ENCODE data around the gene AOX1. TPM values are rescaled to one million over a fixed set of nuclear protein-coding genes. Genes with fewer than 3 reads are reported as not detected.

Gene AOX1
- polyA plus RNA-seq, 2 of the 4 experiments (the other 2 are of a cell fraction): 3.6 to 5.4 TPM

DNA sequence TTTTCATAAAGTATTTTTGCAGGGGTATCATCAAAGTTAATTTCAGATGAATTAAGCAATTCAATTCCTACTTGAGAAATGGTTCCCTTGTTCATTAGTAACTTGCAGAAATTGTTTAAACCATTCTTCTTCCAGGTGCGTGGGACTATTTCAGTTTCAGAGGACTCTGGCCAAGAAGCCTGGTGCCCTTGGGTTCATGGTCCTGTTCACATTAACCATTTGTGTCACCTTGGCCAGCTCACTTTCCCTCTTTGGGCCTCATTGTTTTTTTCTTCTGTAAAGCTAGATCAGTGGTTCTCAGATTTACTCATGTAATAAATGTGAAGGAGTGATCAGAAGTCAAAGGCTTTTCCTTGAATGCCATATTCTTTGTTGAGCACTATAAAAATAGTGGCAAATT, 113.5 kb downstream of the AOX1 start:
- Histone ChIP-seq H3K9me3 (no peaks in the 10 kb centered on the region), H3K4me3 (no peak overlapping the region), H3K27ac (no peak overlapping the region), H3K4me2 (no peak overlapping the region), H3K4me1 (peaks cover 6% of the 10 kb centered on the region)
- no peak for ATAC-seq
- ChIA-PET CTCF (interaction anchor here (0.6 to 1.8 kb wide), 6 partner anchors 12 to 725 kb away, joined by 3 to 6 read pairs (median 4); partner anchors contain the start of gene KCTD18), POLR2A (interaction anchor here (0.6 kb wide), 1 partner anchor 1231 kb away, joined by 6 read pairs; no protein-coding TSS in a partner anchor)
- TF ChIP-seq JUNB (IDR thresholded peaks at IDR 0.05) (no peak), FOXS1 (CRISPR knock-in tag; IDR thresholded peaks at IDR 0.05) (no peak), KDM1A (IDR thresholded peaks at IDR 0.05; ENCODE audit: low read depth) (no peak), CHD2 (IDR thresholded peaks at IDR 0.05; ENCODE audit: low read length, partially characterized antibody) (no peak), ZC3H11A (IDR thresholded peaks at IDR 0.05) (no peak), HDAC2 (IDR thresholded peaks at IDR 0.05) (no peak), NPAS2 (CRISPR knock-in tag; IDR thresholded peaks at IDR 0.05; ENCODE audit: borderline replicate concordance) (no peak), HMGXB4 (CRISPR knock-in tag; IDR thresholded peaks at IDR 0.05; ENCODE audit: borderline replicate concordance) (no peak), TP53 (CRISPR knock-in tag; IDR thresholded peaks at IDR 0.05) (no peak), FOSL2 (IDR thresholded peaks at IDR 0.05) (no peak), FOSL2 (CRISPR knock-in tag; IDR thresholded peaks at IDR 0.05) (no peak), POLR2AphosphoS2 (conservative IDR thresholded peaks at IDR 0.05; ENCODE audit: low read length) (no peak), RCOR1 (IDR thresholded peaks at IDR 0.05; ENCODE audit: low read depth, low read length) (no peak), ELK1 (IDR thresholded peaks at IDR 0.05; ENCODE audit: low read depth, low read length) (no peak), RARB (CRISPR knock-in tag; IDR thresholded peaks at IDR 0.05) (no peak), HES2 (IDR thresholded peaks at IDR 0.05) (no peak), ESRRA (IDR thresholded peaks at IDR 0.05; ENCODE audit: borderline replicate concordance, low read length) (no peak), GATA3 (IDR thresholded peaks at IDR 0.05; ENCODE audit: borderline replicate concordance) (no peak)
- TF ChIP-seq, protein P1, sequence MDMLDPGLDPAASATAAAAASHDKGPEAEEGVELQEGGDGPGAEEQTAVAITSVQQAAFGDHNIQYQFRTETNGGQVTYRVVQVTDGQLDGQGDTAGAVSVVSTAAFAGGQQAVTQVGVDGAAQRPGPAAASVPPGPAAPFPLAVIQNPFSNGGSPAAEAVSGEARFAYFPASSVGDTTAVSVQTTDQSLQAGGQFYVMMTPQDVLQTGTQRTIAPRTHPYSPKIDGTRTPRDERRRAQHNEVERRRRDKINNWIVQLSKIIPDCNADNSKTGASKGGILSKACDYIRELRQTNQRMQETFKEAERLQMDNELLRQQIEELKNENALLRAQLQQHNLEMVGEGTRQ (IDR thresholded peaks at IDR 0.05): no peak
- WGBS (ENCODE audit: missing lambda C conversion rate): 6% methylated on average over 1 of the region's 1 CpG
- no peak for FAIRE-seq
- no peak for DNase-seq (ENCODE audit: low read depth in 1 of 2, low spot score in 1 of 2)

GRCh38 chr2:200700856-200701255, 115.0 kb downstream of the AOX1 start:
- ChIA-PET CTCF (interaction anchor here (0.6 to 6.6 kb wide), 5 partner anchors 13 to 727 kb away, joined by 3 to 85 read pairs (median 4); no protein-coding TSS in a partner anchor), POLR2A (no interaction called here)
- FAIRE-seq (no peak), DNase-seq (ENCODE audit: low read depth in 1 of 2, low spot score in 1 of 2) (no peak), ATAC-seq (no peak)
- WGBS (ENCODE audit: missing lambda C conversion rate): 83% methylated on average over 2 of the region's 2 CpGs
- no peak overlapping the region for H3K4me3 ChIP-seq
- H3K4me2 ChIP-seq: no peak overlapping the region
- peaks cover 6% of the 10 kb centered on the region for H3K4me1 ChIP-seq
- TF ChIP-seq HDAC2 (IDR thresholded peaks at IDR 0.05) (no peak), CBX2 (IDR thresholded peaks at IDR 0.05; ENCODE audit: borderline replicate concordance, low read depth) (no peak), SREBF2 (IDR thresholded peaks at IDR 0.05) (no peak), ZFP36 (IDR thresholded peaks at IDR 0.05; ENCODE audit: borderline replicate concordance, partially characterized antibody) (no peak), MAX (IDR thresholded peaks at IDR 0.05) (no peak), RAD21 (conservative IDR thresholded peaks at IDR 0.05 in 1 of 2, IDR thresholded peaks at IDR 0.05 in 1 of 2) (no peak), JUN (IDR thresholded peaks at IDR 0.05) (no peak), CEBPB (IDR thresholded peaks at IDR 0.05) (no peak), CTCF (IDR thresholded peaks at IDR 0.05) (no peak), MAFK (IDR thresholded peaks at IDR 0.05; ENCODE audit: partially characterized antibody) (no peak)
- TF ChIP-seq, protein P2, sequence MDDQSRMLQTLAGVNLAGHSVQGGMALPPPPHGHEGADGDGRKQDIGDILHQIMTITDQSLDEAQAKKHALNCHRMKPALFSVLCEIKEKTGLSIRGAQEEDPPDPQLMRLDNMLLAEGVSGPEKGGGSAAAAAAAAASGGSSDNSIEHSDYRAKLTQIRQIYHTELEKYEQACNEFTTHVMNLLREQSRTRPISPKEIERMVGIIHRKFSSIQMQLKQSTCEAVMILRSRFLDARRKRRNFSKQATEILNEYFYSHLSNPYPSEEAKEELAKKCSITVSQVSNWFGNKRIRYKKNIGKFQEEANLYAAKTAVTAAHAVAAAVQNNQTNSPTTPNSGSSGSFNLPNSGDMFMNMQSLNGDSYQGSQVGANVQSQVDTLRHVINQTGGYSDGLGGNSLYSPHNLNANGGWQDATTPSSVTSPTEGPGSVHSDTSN (IDR thresholded peaks at IDR 0.05): no peak
- no peaks in the 10 kb centered on the region for H3K9me3 ChIP-seq
- H3K27ac ChIP-seq: no peak overlapping the region
